ENCODE results near the gene ANO3.
"Not testable (repeated sequence)": the region's sequence is repeated elsewhere in the genome, so short reads cannot be mapped to it uniquely, and the experiment has no call there.

Gene ANO3

GRCh38 chr11:26297189-26297975 lies 34.5 kb upstream of the ANO3 start:
- Histone ChIP-seq H3K4me3 (ENCODE audit: low read length) (no peak overlapping the region), H3K27ac (ENCODE audit: low read depth, low read length) (no peak overlapping the region), H2BK120ac (ENCODE audit: low read depth, low read length) (no peak overlapping the region), H3K9ac (ENCODE audit: low read length) (no peak overlapping the region), H3K79me1 (ENCODE audit: low read length) (no peaks in the 10 kb centered on the region), H3K4me2 (ENCODE audit: low read length) (no peak overlapping the region), H3K56ac (ENCODE audit: low read length) (no peak overlapping the region), H2BK5ac (ENCODE audit: low read length) (no peak overlapping the region), H4K8ac (ENCODE audit: low read depth, low read length) (no peak overlapping the region), H2BK15ac (replicated peaks; ENCODE audit: low read depth) (no peak overlapping the region), H3K4me1 (ENCODE audit: control insufficient read depth, low read depth, low read length) (no peaks in the 10 kb centered on the region), H3K27me3 (ENCODE audit: insufficient read depth, low read length, poor library complexity) (no peaks in the 10 kb centered on the region), H2AK5ac (ENCODE audit: low read length) (no peak overlapping the region), H3K23ac (ENCODE audit: low read length) (no peak overlapping the region), H3K79me2 (ENCODE audit: control insufficient read depth, insufficient read depth, low read length) (no peaks in the 10 kb centered on the region), H3K36me3 (ENCODE audit: control insufficient read depth, insufficient read depth, low read length) (no peaks in the 10 kb centered on the region), H4K5ac (ENCODE audit: low read length) (no peak overlapping the region), H3K4ac (ENCODE audit: low read depth, low read length) (no peak overlapping the region), H3K18ac (ENCODE audit: low read length) (no peak overlapping the region)
- no CpG with 5 or more reads among the region's 4 CpGs for WGBS (ENCODE audit: extremely low coverage, insufficient coverage, low lambda C conversion rate)
- peak; percentile 76 for DNase-seq

- not testable (repeated sequence) for H3K27ac ChIP-seq (ENCODE audit: low read depth, low read length); H2BK15ac ChIP-seq (replicated peaks; ENCODE audit: low read depth); H3K56ac ChIP-seq (ENCODE audit: low read length); H3K36me3 ChIP-seq (ENCODE audit: control insufficient read depth, insufficient read depth, low read length); H4K5ac ChIP-seq (ENCODE audit: low read length); H3K9ac ChIP-seq (ENCODE audit: low read length); H2AK5ac ChIP-seq (ENCODE audit: low read length); H2BK5ac ChIP-seq (ENCODE audit: low read length); H3K4ac ChIP-seq (ENCODE audit: low read depth, low read length); H3K79me1 ChIP-seq (ENCODE audit: low read length); H3K27me3 ChIP-seq (ENCODE audit: insufficient read depth, low read length, poor library complexity); H3K79me2 ChIP-seq (ENCODE audit: control insufficient read depth, insufficient read depth, low read length); H3K18ac ChIP-seq (ENCODE audit: low read length); H2BK120ac ChIP-seq (ENCODE audit: low read depth, low read length); H3K4me2 ChIP-seq (ENCODE audit: low read length); H3K4me3 ChIP-seq (ENCODE audit: low read length); DNase-seq; H4K8ac ChIP-seq (ENCODE audit: low read depth, low read length); H3K23ac ChIP-seq (ENCODE audit: low read length); H3K4me1 ChIP-seq (ENCODE audit: control insufficient read depth, low read depth, low read length)
- no CpG with 5 or more reads among the region's 5 CpGs for WGBS (ENCODE audit: extremely low coverage, insufficient coverage, low lambda C conversion rate)
Observed at GRCh38 chr11:26316372-26316771, 15.6 kb upstream of the ANO3 start.

GRCh38 chr11:26319906-26320305 lies 12.0 kb upstream of the ANO3 start:
- H3K4ac ChIP-seq (ENCODE audit: low read depth, low read length): no peak overlapping the region
- no peak overlapping the region for H2BK15ac ChIP-seq (replicated peaks; ENCODE audit: low read depth)
- no peak overlapping the region for H2BK120ac ChIP-seq (ENCODE audit: low read depth, low read length)
- no peak overlapping the region for H3K4me2 ChIP-seq (ENCODE audit: low read length)
- no peak overlapping the region for H3K9ac ChIP-seq (ENCODE audit: low read length)
- no peaks in the 10 kb centered on the region for H3K79me2 ChIP-seq (ENCODE audit: control insufficient read depth, insufficient read depth, low read length)
- peak; percentile 72 for DNase-seq
- H3K4me1 ChIP-seq (ENCODE audit: control insufficient read depth, low read depth, low read length): no peaks in the 10 kb centered on the region
- H3K18ac ChIP-seq (ENCODE audit: low read length): no peak overlapping the region
- H3K23ac ChIP-seq (ENCODE audit: low read length): no peak overlapping the region
- no peak overlapping the region for H3K56ac ChIP-seq (ENCODE audit: low read length)
- H3K4me3 ChIP-seq (ENCODE audit: low read length): no peak overlapping the region
- no peaks in the 10 kb centered on the region for H3K36me3 ChIP-seq (ENCODE audit: control insufficient read depth, insufficient read depth, low read length)
- H4K8ac ChIP-seq (ENCODE audit: low read depth, low read length): no peak overlapping the region
- no peak overlapping the region for H2BK5ac ChIP-seq (ENCODE audit: low read length)
- H3K27ac ChIP-seq (ENCODE audit: low read depth, low read length): no peak overlapping the region
- no peak overlapping the region for H2AK5ac ChIP-seq (ENCODE audit: low read length)
- no peaks in the 10 kb centered on the region for H3K27me3 ChIP-seq (ENCODE audit: insufficient read depth, low read length, poor library complexity)
- H4K5ac ChIP-seq (ENCODE audit: low read length): no peak overlapping the region
- no peaks in the 10 kb centered on the region for H3K79me1 ChIP-seq (ENCODE audit: low read length)
- no CpG with 5 or more reads among the region's 2 CpGs for WGBS (ENCODE audit: extremely low coverage, insufficient coverage, low lambda C conversion rate)

GRCh38 chr11:26321516-26321915 lies 10.4 kb upstream of the ANO3 start:
- DNase-seq: no peak
- no peaks in the 10 kb centered on the region for H3K79me2 ChIP-seq (ENCODE audit: control insufficient read depth, insufficient read depth, low read length)
- H3K4me2 ChIP-seq (ENCODE audit: low read length): no peak overlapping the region
- no peak overlapping the region for H2BK5ac ChIP-seq (ENCODE audit: low read length)
- no peak overlapping the region for H3K27ac ChIP-seq (ENCODE audit: low read depth, low read length)
- H4K8ac ChIP-seq (ENCODE audit: low read depth, low read length): no peak overlapping the region
- no peak overlapping the region for H3K56ac ChIP-seq (ENCODE audit: low read length)
- H3K4me3 ChIP-seq (ENCODE audit: low read length): no peak overlapping the region
- H3K18ac ChIP-seq (ENCODE audit: low read length): no peak overlapping the region
- H3K4ac ChIP-seq (ENCODE audit: low read depth, low read length): no peak overlapping the region
- H3K79me1 ChIP-seq (ENCODE audit: low read length): no peaks in the 10 kb centered on the region
- no peak overlapping the region for H2BK15ac ChIP-seq (replicated peaks; ENCODE audit: low read depth)
- H3K4me1 ChIP-seq (ENCODE audit: control insufficient read depth, low read depth, low read length): no peaks in the 10 kb centered on the region
- H4K5ac ChIP-seq (ENCODE audit: low read length): no peak overlapping the region
- H3K23ac ChIP-seq (ENCODE audit: low read length): no peak overlapping the region
- no peak overlapping the region for H2BK120ac ChIP-seq (ENCODE audit: low read depth, low read length)
- H3K36me3 ChIP-seq (ENCODE audit: control insufficient read depth, insufficient read depth, low read length): no peaks in the 10 kb centered on the region
- H2AK5ac ChIP-seq (ENCODE audit: low read length): no peak overlapping the region
- no peaks in the 10 kb centered on the region for H3K27me3 ChIP-seq (ENCODE audit: insufficient read depth, low read length, poor library complexity)
- no peak overlapping the region for H3K9ac ChIP-seq (ENCODE audit: low read length)

GRCh38 chr11:26322335-26323067 lies 9.4 kb upstream of the ANO3 start:
- no peak overlapping the region for H4K5ac ChIP-seq (ENCODE audit: low read length)
- no peak overlapping the region for H3K18ac ChIP-seq (ENCODE audit: low read length)
- DNase-seq: no peak
- H4K8ac ChIP-seq (ENCODE audit: low read depth, low read length): no peak overlapping the region
- no peak overlapping the region for H3K9ac ChIP-seq (ENCODE audit: low read length)
- no peaks in the 10 kb centered on the region for H3K4me1 ChIP-seq (ENCODE audit: control insufficient read depth, low read depth, low read length)
- H3K36me3 ChIP-seq (ENCODE audit: control insufficient read depth, insufficient read depth, low read length): no peaks in the 10 kb centered on the region
- H3K27me3 ChIP-seq (ENCODE audit: insufficient read depth, low read length, poor library complexity): no peaks in the 10 kb centered on the region
- no peak overlapping the region for H3K4ac ChIP-seq (ENCODE audit: low read depth, low read length)
- no peak overlapping the region for H3K56ac ChIP-seq (ENCODE audit: low read length)
- no peaks in the 10 kb centered on the region for H3K79me1 ChIP-seq (ENCODE audit: low read length)
- H2BK15ac ChIP-seq (replicated peaks; ENCODE audit: low read depth): no peak overlapping the region
- H2BK120ac ChIP-seq (ENCODE audit: low read depth, low read length): no peak overlapping the region
- no peak overlapping the region for H3K23ac ChIP-seq (ENCODE audit: low read length)
- H3K27ac ChIP-seq (ENCODE audit: low read depth, low read length): no peak overlapping the region
- no peak overlapping the region for H2BK5ac ChIP-seq (ENCODE audit: low read length)
- H2AK5ac ChIP-seq (ENCODE audit: low read length): no peak overlapping the region
- no peaks in the 10 kb centered on the region for H3K79me2 ChIP-seq (ENCODE audit: control insufficient read depth, insufficient read depth, low read length)
- WGBS (ENCODE audit: extremely low coverage, insufficient coverage, low lambda C conversion rate): no CpG with 5 or more reads among the region's 1 CpG
- H3K4me2 ChIP-seq (ENCODE audit: low read length): no peak overlapping the region
- H3K4me3 ChIP-seq (ENCODE audit: low read length): no peak overlapping the region
